ENCODE measurements around the gene SLC8A1.

SLC8A1 gene

GRCh38 chr2:40432921-40433483 lies 18.9 kb downstream of the SLC8A1 start:
- Histone ChIP-seq H3K4me1 (ENCODE audit: control insufficient read depth in 1 of 2, insufficient read depth in 1 of 2, low read depth in 1 of 2, low read length in 1 of 2) (peaks cover 26 to 31% of the 10 kb centered on the region in 2 experiments), H3K27me3 (no peaks in the 10 kb centered on the region)
- no peak for TF ChIP-seq CTCF (IDR thresholded peaks at IDR 0.05)

GRCh38 chr2:40431600-40431955 lies 20.3 kb downstream of the SLC8A1 start:
- peak overlapping the region; percentile 10 for H3K27ac ChIP-seq
- H3K4me3 ChIP-seq (ENCODE audit: low read depth in 1 of 2, low read length in 1 of 2), result no peak overlapping the region
- no peak for TF ChIP-seq CTCF (IDR thresholded peaks at IDR 0.05)
- no peaks in the 10 kb centered on the region for H3K27me3 ChIP-seq
- H3K36me3 ChIP-seq, result no peaks in the 10 kb centered on the region
- peaks cover 26 to 31% of the 10 kb centered on the region in 2 experiments for H3K4me1 ChIP-seq (ENCODE audit: control insufficient read depth in 1 of 2, insufficient read depth in 1 of 2, low read depth in 1 of 2, low read length in 1 of 2)
- H3K9me3 ChIP-seq, result no peaks in the 10 kb centered on the region

More at GRCh38 chr2:40432921-40433483, 18.9 kb downstream of the SLC8A1 start:
- no peak overlapping the region for H3K27ac ChIP-seq
- H3K9me3 ChIP-seq, result no peaks in the 10 kb centered on the region
- no peaks in the 10 kb centered on the region for H3K36me3 ChIP-seq
- H3K4me3 ChIP-seq (ENCODE audit: low read depth in 1 of 2, low read length in 1 of 2), result no peak overlapping the region

- no peaks in the 10 kb centered on the region for H3K9me3 ChIP-seq
- no peaks in the 10 kb centered on the region for H3K36me3 ChIP-seq
- H3K4me1 ChIP-seq (ENCODE audit: control insufficient read depth in 1 of 2, insufficient read depth in 1 of 2, low read depth in 1 of 2, low read length in 1 of 2), result peaks cover 21 to 26% of the 10 kb centered on the region in 2 experiments
- TF ChIP-seq CTCF (IDR thresholded peaks at IDR 0.05), result no peak
- H3K27me3 ChIP-seq, result no peaks in the 10 kb centered on the region
- peak overlapping the region; percentile 10 for H3K27ac ChIP-seq
- H3K4me3 ChIP-seq (ENCODE audit: low read depth in 1 of 2, low read length in 1 of 2), result no peak overlapping the region
Measured at GRCh38 chr2:40430776-40431599, 20.9 kb downstream of the SLC8A1 start.

- peaks cover 8 to 12% of the 10 kb centered on the region in 2 experiments for H3K4me1 ChIP-seq (ENCODE audit: control insufficient read depth in 1 of 2, insufficient read depth in 1 of 2, low read depth in 1 of 2, low read length in 1 of 2)
- H3K4me3 ChIP-seq (ENCODE audit: low read depth in 1 of 2, low read length in 1 of 2), result no peak overlapping the region
- no peaks in the 10 kb centered on the region for H3K9me3 ChIP-seq
- no peaks in the 10 kb centered on the region for H3K36me3 ChIP-seq
- no peak overlapping the region for H3K27ac ChIP-seq
- no peak for TF ChIP-seq CTCF (IDR thresholded peaks at IDR 0.05)
- H3K27me3 ChIP-seq, result no peaks in the 10 kb centered on the region
Measured at GRCh38 chr2:40428439-40428838, 23.5 kb downstream of the SLC8A1 start.

GRCh38 chr2:40421631-40422297 lies 30.1 kb downstream of the SLC8A1 start:
- Histone ChIP-seq H3K36me3 (no peaks in the 10 kb centered on the region), H3K27ac (no peak overlapping the region), H3K4me3 (ENCODE audit: low read depth in 1 of 2, low read length in 1 of 2) (no peak overlapping the region), H3K4me1 (ENCODE audit: control insufficient read depth in 1 of 2, insufficient read depth in 1 of 2, low read depth in 1 of 2, low read length in 1 of 2) (no peaks in the 10 kb centered on the region), H3K27me3 (no peaks in the 10 kb centered on the region), H3K9me3 (no peaks in the 10 kb centered on the region)
- no peak for TF ChIP-seq CTCF (IDR thresholded peaks at IDR 0.05)
